ENCODE results near the gene SLC36A4.

GRCh38 chr11:93166194-93166593 lies 31.6 kb downstream of the SLC36A4 start:
- TF ChIP-seq CTCF (IDR thresholded peaks at IDR 0.05; ENCODE audit: insufficient read depth, low read length, poor library complexity, severe bottlenecking) (no peak), EZH2phosphoT487 (conservative IDR thresholded peaks at IDR 0.05; ENCODE audit: low read length) (no peak)

Data from SU-DHL-6 (cell line).